Activated T-helper 1 cell treated with anti-CD3 and anti-CD28 coated beads, Interleukin-12 subunit alpha, Interleukin-12 subunit beta, Interleukin-2, Interleukin-4 antibody, amounts not matched to agents 30 ng/mL and 10 ng/mL and 1 ng/mL, durations not matched to agents 14 hours and 24 hours and 36 hours (primary cell): ENCODE data around the gene LAMP1. TPM values are rescaled to one million over a fixed set of nuclear protein-coding genes. Genes with fewer than 3 reads are reported as not detected.
"Not testable (repeated sequence)": the region's sequence is repeated elsewhere in the genome, so short reads cannot be mapped to it uniquely, and the experiment has no call there.

Source experiments
- DNase-seq: peaks from one replicate; pipeline ENCODE4 v3.0.0; 2021; ENCODE audit warnings: low spot score
- H3K27ac Mint-ChIP-seq: one replicate; pipeline ENCODE4 v1.8.0; 2021; ENCODE audit warnings: mild to moderate bottlenecking, mixed read lengths
- H3K27me3 Mint-ChIP-seq: one replicate; pipeline ENCODE4 v1.8.0; 2022; ENCODE audit warnings: mild to moderate bottlenecking, moderate library complexity, mixed read lengths; ENCODE audit not compliant: insufficient read depth
- H3K36me3 Mint-ChIP-seq: one replicate; pipeline ENCODE4 v1.8.0; 2021; ENCODE audit warnings: low read depth, mixed read lengths
- H3K4me1 Mint-ChIP-seq: one replicate; pipeline ENCODE4 v1.8.0; 2021; ENCODE audit warnings: low read depth, mixed read lengths
- H3K4me3 Mint-ChIP-seq: one replicate; pipeline ENCODE4 v1.8.0; 2021; ENCODE audit warnings: mild to moderate bottlenecking, moderate library complexity, mixed read lengths
- H3K9me3 Mint-ChIP-seq: one replicate; pipeline ENCODE4 v1.8.0; 2021; ENCODE audit warnings: mixed read lengths
- intact Hi-C: fragments of 100-400 bp; cut with micrococcal nuclease; formaldehyde crosslinking; loops from one replicate; pipeline ENCODE4 v1.15.1; 2024
- total RNA-seq: library from RNA; stranded (reverse); gene quantifications from 2 replicates; pipeline ENCODE4 v1.2.3, GENCODE V29; 2022

The LAMP1 gene
- total RNA-seq, 1 donor from 2014 or later, result 59.4 TPM

DNA sequence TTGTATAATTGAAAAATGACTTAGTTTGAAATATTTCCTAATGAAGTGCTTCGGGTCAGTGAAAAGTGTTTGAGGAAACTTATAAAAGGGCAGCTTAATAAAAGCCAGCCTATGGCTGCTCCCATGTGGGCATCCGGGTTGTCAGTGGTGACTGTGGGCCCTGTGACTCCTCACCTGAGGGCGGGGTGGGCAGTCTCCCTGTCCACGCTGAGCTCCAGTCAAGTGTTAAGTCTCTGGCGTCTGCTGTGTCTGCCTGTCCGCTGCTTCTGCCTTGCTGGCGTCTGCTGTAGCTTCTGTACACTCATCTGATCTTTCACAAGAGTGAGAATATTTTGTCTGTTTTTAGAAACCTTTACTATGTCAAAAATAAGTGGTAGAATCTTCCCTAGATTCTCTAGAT is 7.1 kb downstream of the LAMP1 start:
- intact Hi-C loops, result no loop called here
- no peak overlapping the region for H3K27ac Mint-ChIP-seq
- H3K9me3 Mint-ChIP-seq, result no peaks in the 10 kb centered on the region
- no peaks in the 10 kb centered on the region for H3K4me1 Mint-ChIP-seq
- H3K36me3 Mint-ChIP-seq, result peaks cover 2% of the 10 kb centered on the region
- no peaks in the 10 kb centered on the region for H3K27me3 Mint-ChIP-seq
- no peak for DNase-seq
- no peak overlapping the region for H3K4me3 Mint-ChIP-seq

DNA sequence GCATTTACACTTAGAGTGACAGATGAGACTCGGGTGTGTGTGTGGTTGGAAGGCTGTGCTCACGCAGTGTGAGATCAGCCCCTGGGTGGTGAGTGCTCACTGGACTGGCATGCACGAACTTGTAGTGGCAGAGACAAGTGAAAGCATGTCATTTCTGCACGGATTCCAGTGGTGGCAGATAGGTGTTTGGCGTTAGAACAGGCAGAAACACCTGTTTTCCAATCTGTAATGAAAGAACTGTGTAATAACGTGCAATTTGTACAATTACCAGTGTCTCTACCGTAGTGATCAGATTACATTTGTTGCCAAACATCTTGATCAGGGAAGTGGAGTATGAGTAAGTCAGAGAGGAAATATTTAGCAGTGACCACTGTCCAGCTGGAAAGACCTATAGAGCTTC is 8.2 kb downstream of the LAMP1 start:
- Mint-ChIP-seq H3K27ac (no peak overlapping the region), H3K4me3 (no peak overlapping the region), H3K27me3 (no peaks in the 10 kb centered on the region), H3K36me3 (peaks cover 5% of the 10 kb centered on the region), H3K9me3 (no peaks in the 10 kb centered on the region), H3K4me1 (no peaks in the 10 kb centered on the region)
- no peak for DNase-seq
- intact Hi-C loops, result no loop called here

- Mint-ChIP-seq H3K27me3 (no peaks in the 10 kb centered on the region), H3K4me1 (no peaks in the 10 kb centered on the region), H3K9me3 (no peaks in the 10 kb centered on the region), H3K27ac (no peak overlapping the region), H3K4me3 (no peak overlapping the region), H3K36me3 (peaks cover 19% of the 10 kb centered on the region)
- DNase-seq, result no peak
- intact Hi-C loops, result no loop called here
Observed at GRCh38 chr13:113307491-113307890, 10.5 kb downstream of the LAMP1 start.

DNA sequence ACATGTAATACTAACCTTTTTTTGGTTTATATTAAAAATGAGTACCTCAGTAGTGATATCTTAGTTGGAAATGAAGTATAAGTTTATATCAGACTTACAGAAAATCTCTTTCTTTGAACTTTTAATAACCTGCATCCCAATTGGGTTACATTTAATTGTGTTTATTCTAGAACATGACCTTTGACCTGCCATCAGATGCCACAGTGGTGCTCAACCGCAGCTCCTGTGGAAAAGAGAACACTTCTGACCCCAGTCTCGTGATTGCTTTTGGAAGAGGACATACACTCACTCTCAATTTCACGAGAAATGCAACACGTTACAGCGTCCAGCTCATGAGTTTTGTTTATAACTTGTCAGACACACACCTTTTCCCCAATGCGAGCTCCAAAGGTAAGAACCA is 12.4 kb downstream of the LAMP1 start:
- Mint-ChIP-seq H3K9me3 (no peaks in the 10 kb centered on the region), H3K4me1 (no peaks in the 10 kb centered on the region), H3K4me3 (no peak overlapping the region), H3K36me3 (peaks cover 19% of the 10 kb centered on the region), H3K27ac (no peak overlapping the region), H3K27me3 (no peaks in the 10 kb centered on the region)
- DNase-seq, result no peak
- intact Hi-C loops, result no loop called here

DNA sequence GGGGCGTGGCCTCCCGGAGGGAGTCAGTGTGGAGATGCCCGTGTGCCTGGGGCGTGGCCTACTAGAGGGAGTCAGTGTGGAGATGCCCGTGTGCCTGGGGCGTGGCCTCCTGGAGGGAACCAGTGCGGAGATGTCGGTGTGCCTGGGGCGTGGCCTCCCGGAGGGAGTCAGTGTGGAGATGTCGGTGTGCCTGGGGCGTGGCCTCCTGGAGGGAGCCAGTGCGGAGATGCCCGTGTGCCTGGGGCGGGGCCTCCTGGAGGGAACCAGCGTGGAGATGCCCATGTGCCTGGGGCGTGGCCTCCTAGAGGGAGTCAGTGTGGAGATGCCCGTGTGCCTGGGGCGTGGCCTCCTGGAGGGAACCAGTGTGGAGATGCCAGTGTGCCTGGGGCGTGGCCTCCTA is 17.1 kb downstream of the LAMP1 start:
- H3K36me3 Mint-ChIP-seq, result peaks cover 21% of the 10 kb centered on the region
- H3K27me3 Mint-ChIP-seq, H3K9me3 Mint-ChIP-seq, intact Hi-C loops, H3K27ac Mint-ChIP-seq, DNase-seq, H3K4me3 Mint-ChIP-seq, H3K4me1 Mint-ChIP-seq: not testable (repeated sequence)

DNA sequence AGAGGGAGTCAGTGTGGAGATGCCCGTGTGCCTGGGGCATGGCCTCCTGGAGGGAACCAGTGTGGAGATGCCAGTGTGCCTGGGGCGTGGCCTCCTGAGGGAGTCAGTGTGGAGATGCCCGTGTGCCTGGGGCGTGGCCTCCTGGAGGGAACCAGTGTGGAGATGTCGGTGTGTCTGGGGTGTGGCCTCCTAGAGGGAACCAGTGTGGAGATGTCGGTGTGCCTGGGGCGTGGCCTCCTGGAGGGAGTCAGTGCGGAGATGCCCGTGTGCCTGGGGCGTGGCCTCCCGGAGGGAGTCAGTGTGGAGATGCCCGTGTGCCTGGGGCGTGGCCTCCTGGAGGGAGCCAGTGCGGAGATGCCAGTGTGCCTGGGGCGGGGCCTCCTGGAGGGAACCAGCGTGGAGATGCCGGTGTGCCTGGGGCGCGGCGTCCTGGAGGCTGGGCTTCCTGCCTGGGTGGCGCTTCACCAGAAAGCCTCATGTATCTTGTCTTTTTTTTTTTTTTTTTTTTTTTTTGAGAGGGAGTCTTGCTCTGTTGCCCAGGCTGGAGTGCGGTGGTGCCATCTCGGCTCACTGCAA is 17.9 kb downstream of the LAMP1 start:
- H3K9me3 Mint-ChIP-seq, DNase-seq, H3K4me1 Mint-ChIP-seq, intact Hi-C loops, H3K4me3 Mint-ChIP-seq, H3K27me3 Mint-ChIP-seq, H3K27ac Mint-ChIP-seq: not testable (repeated sequence)
- peaks cover 18% of the 10 kb centered on the region for H3K36me3 Mint-ChIP-seq

DNA sequence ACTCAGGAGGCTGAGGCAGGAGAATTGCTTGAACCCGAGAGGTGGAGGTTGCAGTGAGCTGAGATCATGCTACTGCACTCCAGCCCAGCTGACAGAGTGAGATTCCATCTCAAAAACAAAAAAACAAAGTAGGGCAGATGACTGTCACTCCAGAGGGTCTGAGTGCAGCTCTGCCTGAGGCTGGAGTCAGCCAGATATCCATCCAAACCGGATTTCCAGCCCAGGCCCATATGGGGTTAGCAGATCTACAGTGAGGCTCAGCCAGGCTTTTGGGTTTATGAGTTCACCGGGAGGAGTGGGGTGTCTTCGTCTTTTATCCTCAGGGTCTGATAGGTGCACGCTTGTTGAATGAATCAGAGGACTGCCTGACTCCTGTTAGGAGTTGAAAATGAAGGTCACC is 19.0 kb downstream of the LAMP1 start:
- intact Hi-C loops, result no loop called here
- H3K36me3 Mint-ChIP-seq, result peaks cover 15% of the 10 kb centered on the region

GRCh38 chr13:113317031-113317430 is 20.0 kb downstream of the LAMP1 start:
- no peaks in the 10 kb centered on the region for H3K27me3 Mint-ChIP-seq
- H3K4me3 Mint-ChIP-seq, result no peak overlapping the region
- no peak overlapping the region for H3K27ac Mint-ChIP-seq
- intact Hi-C loops, result no loop called here
- H3K9me3 Mint-ChIP-seq, result no peaks in the 10 kb centered on the region
- DNase-seq, result no peak
- peaks cover 16% of the 10 kb centered on the region for H3K36me3 Mint-ChIP-seq
- no peaks in the 10 kb centered on the region for H3K4me1 Mint-ChIP-seq

More for the DNA sequence above, 19.0 kb downstream of the LAMP1 start:
- Mint-ChIP-seq H3K27ac (no peak overlapping the region), H3K27me3 (no peaks in the 10 kb centered on the region), H3K4me3 (no peak overlapping the region), H3K4me1 (no peaks in the 10 kb centered on the region), H3K9me3 (no peaks in the 10 kb centered on the region)
- DNase-seq, result no peak

GRCh38 chr13:113318956-113319355 is 21.9 kb downstream of the LAMP1 start:
- peaks cover 25% of the 10 kb centered on the region for H3K36me3 Mint-ChIP-seq
- DNase-seq, result no peak
- no peaks in the 10 kb centered on the region for H3K4me1 Mint-ChIP-seq
- intact Hi-C loops, result no loop called here
- H3K27me3 Mint-ChIP-seq, result no peaks in the 10 kb centered on the region
- H3K4me3 Mint-ChIP-seq, result no peak overlapping the region
- no peaks in the 10 kb centered on the region for H3K9me3 Mint-ChIP-seq
- no peak overlapping the region for H3K27ac Mint-ChIP-seq

- no peaks in the 10 kb centered on the region for H3K9me3 Mint-ChIP-seq
- H3K27me3 Mint-ChIP-seq, result no peaks in the 10 kb centered on the region
- no peak for DNase-seq
- intact Hi-C loops, result no loop called here
- H3K27ac Mint-ChIP-seq, result no peak overlapping the region
- no peak overlapping the region for H3K4me3 Mint-ChIP-seq
- H3K4me1 Mint-ChIP-seq, result no peaks in the 10 kb centered on the region
- H3K36me3 Mint-ChIP-seq, result peaks cover 25% of the 10 kb centered on the region
Observed at GRCh38 chr13:113319371-113319770, 22.3 kb downstream of the LAMP1 start.

- H3K36me3 Mint-ChIP-seq, result peaks cover 23% of the 10 kb centered on the region
- intact Hi-C loops, result no loop called here
- no peaks in the 10 kb centered on the region for H3K4me1 Mint-ChIP-seq
Observed at GRCh38 chr13:113320226-113320875, 23.3 kb downstream of the LAMP1 start.

DNA sequence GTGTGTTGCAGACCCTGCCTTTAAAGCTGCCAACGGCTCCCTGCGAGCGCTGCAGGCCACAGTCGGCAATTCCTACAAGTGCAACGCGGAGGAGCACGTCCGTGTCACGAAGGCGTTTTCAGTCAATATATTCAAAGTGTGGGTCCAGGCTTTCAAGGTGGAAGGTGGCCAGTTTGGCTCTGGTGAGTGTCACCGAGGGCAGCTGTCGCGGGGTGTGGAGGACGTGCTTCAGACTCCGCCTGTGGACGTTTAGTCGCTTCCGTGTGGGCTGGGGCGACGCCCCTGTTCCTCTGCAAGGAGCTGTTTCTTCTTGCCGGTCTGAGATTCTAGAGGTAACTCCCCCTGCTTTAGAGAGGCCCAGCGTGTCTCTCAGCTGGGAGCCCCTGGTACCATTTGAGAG is 24.5 kb downstream of the LAMP1 start:
- Mint-ChIP-seq H3K4me3 (no peak overlapping the region), H3K9me3 (no peaks in the 10 kb centered on the region), H3K4me1 (no peaks in the 10 kb centered on the region), H3K36me3 (peaks cover 23% of the 10 kb centered on the region), H3K27ac (no peak overlapping the region), H3K27me3 (no peaks in the 10 kb centered on the region)
- DNase-seq, result no peak
- intact Hi-C loops, result no loop called here

More at GRCh38 chr13:113320226-113320875, 23.3 kb downstream of the LAMP1 start:
- H3K9me3 Mint-ChIP-seq, result no peaks in the 10 kb centered on the region
- DNase-seq, result no peak
- no peaks in the 10 kb centered on the region for H3K27me3 Mint-ChIP-seq
- no peak overlapping the region for H3K27ac Mint-ChIP-seq
- H3K4me3 Mint-ChIP-seq, result no peak overlapping the region

- no peak overlapping the region for H3K27ac Mint-ChIP-seq
- no peaks in the 10 kb centered on the region for H3K27me3 Mint-ChIP-seq
- intact Hi-C loops, result no loop called here
Observed at GRCh38 chr13:113322043-113322461, 25.0 kb downstream of the LAMP1 start.

More at GRCh38 chr13:113322043-113322461, 25.0 kb downstream of the LAMP1 start:
- H3K36me3 Mint-ChIP-seq, result peaks cover 21% of the 10 kb centered on the region
- H3K9me3 Mint-ChIP-seq, result no peaks in the 10 kb centered on the region
- H3K4me3 Mint-ChIP-seq, result no peak overlapping the region
- no peaks in the 10 kb centered on the region for H3K4me1 Mint-ChIP-seq
- DNase-seq, result no peak
